B cell (primary cell): Measurements from ENCODE around the gene WTIP.

Experiments used
- CTCF ChIP-seq: fragments of 200-600 bp; IDR thresholded peaks from one replicate; pipeline ENCODE4 v1.8.0; 2022; ENCODE audit warnings: antibody characterized with exemption, mild to moderate bottlenecking
- EZH2 ChIP-seq: IDR thresholded peaks from 2 replicates; pipeline ENCODE4 v1.6.1; 2012; ENCODE audit warnings: borderline replicate concordance, low read depth, mild to moderate bottlenecking, moderate library complexity, low read length; ENCODE audit not compliant: insufficient read depth, poor library complexity, severe bottlenecking

GRCh38 chr19:34432797-34433196 lies 48.8 kb upstream of the WTIP start:
- no peak for TF ChIP-seq CTCF
- TF ChIP-seq EZH2: no peak
